ENCODE results near the gene ADAMTS8. TPM values are rescaled to one million over a fixed set of nuclear protein-coding genes. Genes with fewer than 3 reads are reported as not detected.

Gene ADAMTS8
- total and polyA plus RNA-seq, 3 experiments from 2014 or later, result not detected

DNA sequence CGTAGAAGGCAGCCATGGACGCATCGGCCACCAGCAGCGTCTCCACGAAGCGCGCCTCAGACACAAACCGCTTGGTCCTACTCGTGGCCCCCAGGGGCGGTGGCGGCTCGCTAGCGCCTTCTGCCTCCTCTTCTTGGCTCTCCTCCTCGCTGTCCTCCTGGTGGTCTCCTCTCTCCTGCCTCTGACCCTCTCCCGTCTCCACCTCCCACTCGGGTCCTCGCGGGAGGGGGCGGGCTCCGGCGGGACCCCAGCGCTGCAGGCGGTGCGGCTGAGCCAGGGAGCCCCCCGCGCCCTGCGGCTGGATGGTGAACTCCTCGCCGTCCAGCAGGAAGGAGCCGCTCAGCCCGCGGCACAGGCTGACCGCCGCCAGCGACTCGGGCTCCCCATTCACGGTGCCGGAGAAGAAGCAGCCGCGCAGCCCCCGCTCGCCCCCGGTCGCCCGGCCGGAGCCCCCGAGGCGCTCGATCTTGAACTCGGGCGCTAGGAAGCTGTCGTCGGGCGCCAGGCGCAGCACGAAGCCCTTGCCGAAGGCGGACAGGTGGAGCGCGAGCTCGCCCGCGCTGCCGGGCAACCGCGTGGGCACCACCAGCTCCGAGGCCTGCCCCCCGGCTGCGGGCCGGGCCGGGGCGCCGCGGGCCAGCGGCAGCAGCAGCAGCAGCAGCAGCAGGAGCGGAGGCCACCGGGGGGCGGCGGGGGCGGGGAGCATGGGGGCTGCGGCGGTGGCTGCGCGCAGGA lies 661 bp downstream of the ADAMTS8 start:
- peaks cover 14 to 18% (median 14%) of the 10 kb centered on the region in 3 donors for H3K4me1 Mint-ChIP-seq
- no peaks in the 10 kb centered on the region for H3K9me3 Mint-ChIP-seq
- H3K4me1 ChIP-seq (ENCODE audit: insufficient read depth, low read length), result no peaks in the 10 kb centered on the region
- H3K9me3 ChIP-seq (ENCODE audit: low read length), result no peaks in the 10 kb centered on the region
- peak in 1 of 5 donors; percentile 9 for DNase-seq
- no peaks in the 10 kb centered on the region for H3K36me3 ChIP-seq (ENCODE audit: insufficient read depth, low read length)
- no peak overlapping the region for H3K4me3 ChIP-seq (ENCODE audit: low read length)
- H3K27me3 Mint-ChIP-seq, result peaks cover 39 to 66% of the 10 kb centered on the region in 2 donors
- peak overlapping the region in 3 of 7 donors; percentile 15 to 76 (median 58) for H3K4me3 Mint-ChIP-seq
- peaks cover 39% of the 10 kb centered on the region for H3K27me3 ChIP-seq (ENCODE audit: insufficient read depth, low read length, poor library complexity, severe bottlenecking)
- POLR2A ChIA-PET, result no interaction called here
- CTCF ChIA-PET, result interaction anchor here (1.6 to 2.9 kb wide), 2 partner anchors 16 to 434 kb away, joined by 3 to 12 read pairs; no protein-coding TSS in a partner anchor
- H3K27ac ChIP-seq (ENCODE audit: low read depth, low read length), result no peak overlapping the region
- no peaks in the 10 kb centered on the region for H3K36me3 Mint-ChIP-seq
- no peak overlapping the region for H3K27ac Mint-ChIP-seq

DNA sequence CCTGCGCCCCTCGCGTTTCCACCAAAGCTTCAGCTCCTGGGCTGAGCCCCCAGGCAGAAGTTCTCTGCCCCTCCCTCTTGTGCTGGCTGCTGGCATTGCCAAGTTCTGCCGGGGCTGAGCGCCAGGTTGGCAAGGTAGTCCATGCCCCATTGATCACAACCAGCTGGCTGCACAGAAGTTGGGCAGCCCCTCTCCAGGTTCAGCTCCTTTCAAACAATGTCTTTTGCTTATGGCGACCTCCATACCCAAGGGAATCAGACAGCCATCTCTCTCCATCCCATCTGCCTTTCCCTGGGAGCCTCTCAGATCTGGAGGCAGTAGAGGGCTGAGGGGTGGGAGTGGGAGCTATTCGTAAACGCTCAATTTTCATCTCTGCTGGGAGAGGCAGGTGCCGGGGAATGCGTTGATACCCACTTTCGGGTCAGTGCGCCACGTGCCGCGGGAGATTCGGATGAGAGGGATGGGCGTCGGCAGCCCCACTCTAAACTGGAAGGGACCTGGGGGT lies 1.5 kb downstream of the ADAMTS8 start:
- peaks cover 38 to 71% of the 10 kb centered on the region in 2 donors for H3K27me3 Mint-ChIP-seq
- peaks cover 39% of the 10 kb centered on the region for H3K27me3 ChIP-seq (ENCODE audit: insufficient read depth, low read length, poor library complexity, severe bottlenecking)
- CTCF ChIA-PET, result interaction anchor here (0.8 to 2.9 kb wide), 3 partner anchors 17 to 435 kb away, joined by 3 to 12 read pairs (median 3); no protein-coding TSS in a partner anchor
- DNase-seq, result no peak
- no peak overlapping the region for H3K27ac ChIP-seq (ENCODE audit: low read depth, low read length)
- peak overlapping the region in 5 of 7 donors; percentile 15 to 87 (median 58) for H3K4me3 Mint-ChIP-seq
- no peaks in the 10 kb centered on the region for H3K9me3 ChIP-seq (ENCODE audit: low read length)
- POLR2A ChIA-PET, result no interaction called here
- H3K4me3 ChIP-seq (ENCODE audit: low read length), result no peak overlapping the region
- H3K36me3 ChIP-seq (ENCODE audit: insufficient read depth, low read length), result no peaks in the 10 kb centered on the region
- no peak overlapping the region for H3K27ac Mint-ChIP-seq
- no peaks in the 10 kb centered on the region for H3K36me3 Mint-ChIP-seq
- no peaks in the 10 kb centered on the region for H3K9me3 Mint-ChIP-seq
- peaks cover 14 to 18% (median 14%) of the 10 kb centered on the region in 3 donors for H3K4me1 Mint-ChIP-seq
- no peaks in the 10 kb centered on the region for H3K4me1 ChIP-seq (ENCODE audit: insufficient read depth, low read length)

DNA sequence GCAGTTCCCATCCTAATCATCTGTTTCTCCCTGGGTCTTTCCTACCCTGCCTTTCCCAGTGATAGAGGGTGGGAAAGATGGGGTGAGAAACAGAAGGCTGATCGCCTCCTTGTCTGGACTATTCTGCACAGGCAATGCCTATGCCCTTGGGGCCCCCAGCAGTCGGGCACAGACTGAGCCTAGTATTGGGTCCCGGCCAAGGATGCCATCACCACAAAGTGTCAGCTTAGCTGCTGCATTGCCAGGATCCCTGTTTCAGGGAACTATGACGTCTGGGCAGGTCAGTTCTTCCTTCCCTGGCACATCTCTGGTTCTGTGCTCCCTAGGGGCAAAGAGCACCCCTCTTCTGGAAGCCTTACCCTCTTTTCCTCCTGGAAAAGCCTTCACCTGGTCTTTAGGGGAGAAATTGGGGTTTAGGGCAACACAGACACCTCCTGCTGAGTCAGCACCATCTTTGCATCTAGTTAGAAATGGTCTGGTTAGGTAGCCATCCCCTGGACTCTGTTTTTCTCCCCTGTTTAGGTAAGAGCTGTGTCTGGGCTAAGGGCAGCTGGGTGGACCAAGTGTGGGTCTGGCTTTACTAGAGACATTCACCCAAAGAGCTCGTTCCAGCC lies 2.1 kb downstream of the ADAMTS8 start:
- Mint-ChIP-seq H3K9me3 (no peaks in the 10 kb centered on the region), H3K27ac (no peak overlapping the region), H3K4me3 (peak overlapping the region in 3 of 7 donors; percentile 49 to 87 (median 76)), H3K36me3 (no peaks in the 10 kb centered on the region), H3K4me1 (peaks cover 14 to 18% (median 14%) of the 10 kb centered on the region in 3 donors), H3K27me3 (peaks cover 38 to 74% of the 10 kb centered on the region in 2 donors)
- Histone ChIP-seq H3K9me3 (ENCODE audit: low read length) (no peaks in the 10 kb centered on the region), H3K4me3 (ENCODE audit: low read length) (no peak overlapping the region), H3K4me1 (ENCODE audit: insufficient read depth, low read length) (no peaks in the 10 kb centered on the region), H3K36me3 (ENCODE audit: insufficient read depth, low read length) (no peaks in the 10 kb centered on the region), H3K27me3 (ENCODE audit: insufficient read depth, low read length, poor library complexity, severe bottlenecking) (peaks cover 39% of the 10 kb centered on the region), H3K27ac (ENCODE audit: low read depth, low read length) (no peak overlapping the region)
- ChIA-PET CTCF (interaction anchor here (0.8 to 2.9 kb wide), 3 partner anchors 17 to 436 kb away, joined by 3 to 12 read pairs (median 3); no protein-coding TSS in a partner anchor), POLR2A (no interaction called here)
- no peak for DNase-seq

DNA sequence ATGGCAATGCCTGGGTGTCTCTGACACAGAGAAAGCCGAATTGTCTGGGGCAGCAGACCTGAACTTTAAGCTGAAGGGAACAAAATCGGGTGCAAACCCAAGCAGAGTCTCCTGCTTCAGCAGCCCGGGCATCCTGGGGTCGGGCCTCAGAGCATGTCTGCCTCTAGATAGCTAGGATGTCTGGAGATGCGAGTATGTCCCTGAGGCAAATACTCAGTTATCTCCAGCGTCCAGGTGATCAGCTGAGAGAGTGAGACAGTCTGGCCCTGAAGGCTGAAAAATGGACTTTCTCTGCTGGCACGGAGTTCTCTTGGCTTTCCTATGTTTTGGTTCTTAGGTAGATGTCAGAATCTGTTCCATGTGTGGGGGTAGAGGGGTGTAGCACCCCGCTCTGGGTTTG lies 3.3 kb downstream of the ADAMTS8 start:
- Mint-ChIP-seq H3K4me1 (peaks cover 14 to 18% (median 14%) of the 10 kb centered on the region in 3 donors), H3K27ac (peak overlapping the region in 1 of 8 donors; percentile 26), H3K36me3 (no peaks in the 10 kb centered on the region), H3K9me3 (no peaks in the 10 kb centered on the region), H3K27me3 (peaks cover 34 to 75% of the 10 kb centered on the region in 2 donors), H3K4me3 (no peak overlapping the region)
- Histone ChIP-seq H3K9me3 (ENCODE audit: low read length) (no peaks in the 10 kb centered on the region), H3K36me3 (ENCODE audit: insufficient read depth, low read length) (no peaks in the 10 kb centered on the region), H3K4me1 (ENCODE audit: insufficient read depth, low read length) (no peaks in the 10 kb centered on the region), H3K27me3 (ENCODE audit: insufficient read depth, low read length, poor library complexity, severe bottlenecking) (peaks cover 44% of the 10 kb centered on the region), H3K27ac (ENCODE audit: low read depth, low read length) (no peak overlapping the region), H3K4me3 (ENCODE audit: low read length) (no peak overlapping the region)
- POLR2A ChIA-PET, result no interaction called here
- CTCF ChIA-PET, result interaction anchor here (2.9 kb wide), 1 partner anchor 437 kb away, joined by 12 read pairs; no protein-coding TSS in a partner anchor
- DNase-seq, result no peak

DNA sequence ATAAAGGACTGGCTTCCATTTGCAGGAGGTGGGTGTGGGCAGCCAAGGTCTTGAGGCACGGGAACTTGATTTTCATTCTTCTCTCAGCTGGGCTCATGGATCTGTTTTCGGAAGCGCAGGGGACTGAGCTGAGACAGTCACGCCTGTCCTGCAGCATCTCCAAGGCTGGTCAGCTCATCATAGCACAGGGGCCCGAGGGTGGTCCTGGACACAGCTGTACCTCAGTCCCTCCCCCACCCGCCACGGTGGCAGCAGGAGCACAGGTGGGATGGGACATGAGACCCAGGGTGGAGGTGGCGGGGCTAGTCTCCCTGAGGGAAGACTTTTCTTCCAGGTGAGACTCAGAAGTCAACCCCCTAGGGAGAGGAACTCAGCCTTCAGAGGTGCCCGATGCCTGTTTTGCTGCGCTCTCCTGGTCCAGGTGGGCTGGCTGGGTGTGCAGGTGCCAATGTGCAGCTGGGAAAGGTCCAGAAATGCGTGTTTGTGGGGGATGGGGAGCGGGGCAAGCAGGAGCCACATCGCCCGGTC lies 3.7 kb downstream of the ADAMTS8 start:
- peaks cover 30 to 70% of the 10 kb centered on the region in 2 donors for H3K27me3 Mint-ChIP-seq
- ChIA-PET POLR2A (no interaction called here), CTCF (interaction anchor here (2.9 kb wide), 1 partner anchor 437 kb away, joined by 12 read pairs; no protein-coding TSS in a partner anchor)
- H3K4me3 Mint-ChIP-seq, result no peak overlapping the region
- H3K4me1 ChIP-seq (ENCODE audit: insufficient read depth, low read length), result no peaks in the 10 kb centered on the region
- H3K9me3 Mint-ChIP-seq, result no peaks in the 10 kb centered on the region
- no peaks in the 10 kb centered on the region for H3K36me3 ChIP-seq (ENCODE audit: insufficient read depth, low read length)
- H3K4me1 Mint-ChIP-seq, result peaks cover 13 to 18% (median 14%) of the 10 kb centered on the region in 3 donors
- no peak overlapping the region for H3K4me3 ChIP-seq (ENCODE audit: low read length)
- H3K27ac ChIP-seq (ENCODE audit: low read depth, low read length), result no peak overlapping the region
- H3K9me3 ChIP-seq (ENCODE audit: low read length), result no peaks in the 10 kb centered on the region
- no peak for DNase-seq
- H3K27ac Mint-ChIP-seq, result peak overlapping the region in 1 of 8 donors; percentile 26
- peaks cover 43% of the 10 kb centered on the region for H3K27me3 ChIP-seq (ENCODE audit: insufficient read depth, low read length, poor library complexity, severe bottlenecking)
- no peaks in the 10 kb centered on the region for H3K36me3 Mint-ChIP-seq

DNA sequence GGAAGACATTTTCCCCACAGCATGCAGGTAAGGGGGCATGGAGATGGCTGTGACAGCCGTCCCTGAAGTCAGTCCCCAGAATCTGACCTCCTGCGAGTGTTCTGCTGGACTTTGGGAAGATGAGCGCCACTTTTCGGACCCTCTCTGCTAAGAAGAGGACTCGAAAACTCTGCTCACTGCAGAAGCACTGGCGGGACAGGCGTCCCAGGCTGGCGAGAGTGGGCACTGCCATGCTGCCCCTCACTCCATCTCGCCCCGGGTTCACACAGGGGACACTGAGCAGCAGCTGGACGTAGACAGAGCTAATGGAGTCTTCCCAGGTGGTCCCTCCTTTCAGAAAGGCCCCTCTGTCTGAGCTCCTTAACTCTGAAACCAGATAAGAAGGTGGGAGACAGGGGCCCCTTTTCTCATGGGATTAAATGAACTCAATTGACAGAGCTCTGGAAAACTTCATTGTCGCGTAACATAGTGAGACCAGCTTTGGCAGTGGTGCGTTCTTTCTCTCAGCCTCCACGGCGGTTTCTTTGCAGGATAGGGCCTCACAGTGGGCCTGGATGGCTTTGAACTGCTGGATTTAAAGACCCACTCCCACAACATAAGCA lies 4.8 kb downstream of the ADAMTS8 start:
- no peak overlapping the region for H3K27ac ChIP-seq (ENCODE audit: low read depth, low read length)
- no peak overlapping the region for H3K27ac Mint-ChIP-seq
- H3K9me3 ChIP-seq (ENCODE audit: low read length), result no peaks in the 10 kb centered on the region
- H3K4me1 ChIP-seq (ENCODE audit: insufficient read depth, low read length), result no peaks in the 10 kb centered on the region
- no peak for DNase-seq
- H3K27me3 ChIP-seq (ENCODE audit: insufficient read depth, low read length, poor library complexity, severe bottlenecking), result peaks cover 32% of the 10 kb centered on the region
- CTCF ChIA-PET, result no interaction called here
- no peak overlapping the region for H3K4me3 ChIP-seq (ENCODE audit: low read length)
- H3K36me3 ChIP-seq (ENCODE audit: insufficient read depth, low read length), result no peaks in the 10 kb centered on the region
- H3K9me3 Mint-ChIP-seq, result no peaks in the 10 kb centered on the region
- H3K4me1 Mint-ChIP-seq, result peaks cover 3 to 10% (median 7%) of the 10 kb centered on the region in 3 donors
- peaks cover 20 to 62% of the 10 kb centered on the region in 2 donors for H3K27me3 Mint-ChIP-seq
- POLR2A ChIA-PET, result no interaction called here
- H3K4me3 Mint-ChIP-seq, result no peak overlapping the region
- H3K36me3 Mint-ChIP-seq, result no peaks in the 10 kb centered on the region

DNA sequence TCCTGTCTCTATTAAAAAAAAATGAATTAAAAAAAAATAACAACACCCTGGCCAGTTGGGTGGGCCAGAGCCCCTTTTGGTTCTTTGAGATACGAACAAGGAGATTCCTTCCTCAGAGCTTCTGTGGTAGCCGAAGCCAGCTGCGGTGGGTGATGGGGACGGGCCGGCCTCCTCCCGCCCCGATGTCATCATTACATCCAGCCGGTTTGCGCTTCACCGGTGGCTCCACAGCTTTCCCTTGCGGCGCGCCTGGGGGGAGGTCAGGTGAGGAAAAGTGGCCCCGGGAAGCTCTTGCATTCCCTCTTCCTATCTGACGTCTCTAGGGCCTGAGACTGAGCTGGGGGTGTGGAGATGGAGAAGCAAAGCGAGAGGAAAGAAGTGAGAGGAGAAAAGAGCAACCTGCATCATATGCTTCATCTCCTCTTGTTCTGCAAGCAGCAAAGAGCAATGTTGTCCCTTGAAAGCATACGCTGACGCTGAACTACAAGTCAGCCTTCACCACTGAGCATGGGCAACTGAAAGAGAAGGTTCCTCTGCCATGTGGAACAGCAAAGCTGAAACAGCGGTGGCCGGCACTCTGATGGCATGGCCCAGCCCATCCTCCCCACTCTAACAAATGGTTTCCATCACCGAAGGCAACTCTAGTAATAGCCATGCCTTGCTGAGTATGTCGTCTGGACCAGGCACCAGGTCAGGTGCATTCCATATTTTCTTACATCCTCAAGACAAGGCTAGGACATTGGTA lies 6.0 kb downstream of the ADAMTS8 start:
- POLR2A ChIA-PET, result no interaction called here
- Histone ChIP-seq H3K4me3 (ENCODE audit: low read length) (no peak overlapping the region), H3K27ac (ENCODE audit: low read depth, low read length) (no peak overlapping the region), H3K27me3 (ENCODE audit: insufficient read depth, low read length, poor library complexity, severe bottlenecking) (peaks cover 31% of the 10 kb centered on the region), H3K36me3 (ENCODE audit: insufficient read depth, low read length) (no peaks in the 10 kb centered on the region), H3K4me1 (ENCODE audit: insufficient read depth, low read length) (no peaks in the 10 kb centered on the region), H3K9me3 (ENCODE audit: low read length) (no peaks in the 10 kb centered on the region)
- no peaks in the 10 kb centered on the region for H3K9me3 Mint-ChIP-seq
- peaks cover 0 to 7% (median 5%) of the 10 kb centered on the region in 3 donors for H3K4me1 Mint-ChIP-seq
- H3K27ac Mint-ChIP-seq, result peak overlapping the region in 1 of 8 donors; percentile 50
- CTCF ChIA-PET, result interaction anchor here (1.2 kb wide), 1 partner anchor 455 kb away, joined by 3 read pairs; no protein-coding TSS in a partner anchor
- no peak for DNase-seq
- no peaks in the 10 kb centered on the region for H3K36me3 Mint-ChIP-seq
- no peak overlapping the region for H3K4me3 Mint-ChIP-seq
- H3K27me3 Mint-ChIP-seq, result peaks cover 18 to 62% of the 10 kb centered on the region in 2 donors

Measured in CD8-positive, alpha-beta memory T cell (primary cell).